HepG2 (cell line): ENCODE measurements around the gene SPHK2.

Source experiments
- ZNF607 ChIP-seq: sonication (generic); formaldehyde crosslinking; IDR thresholded peaks from 2 replicates; pipeline ENCODE4 v1.5.1; 2020; ENCODE audit warnings: missing genetic modification reagents, mild to moderate bottlenecking, borderline replicate concordance
- TF ChIP-seq, protein P1 (sequence below): sonication (generic); formaldehyde crosslinking; IDR thresholded peaks from 2 replicates; pipeline ENCODE4 v1.4.0; 2020; ENCODE audit warnings: missing genetic modification reagents

DNA sequence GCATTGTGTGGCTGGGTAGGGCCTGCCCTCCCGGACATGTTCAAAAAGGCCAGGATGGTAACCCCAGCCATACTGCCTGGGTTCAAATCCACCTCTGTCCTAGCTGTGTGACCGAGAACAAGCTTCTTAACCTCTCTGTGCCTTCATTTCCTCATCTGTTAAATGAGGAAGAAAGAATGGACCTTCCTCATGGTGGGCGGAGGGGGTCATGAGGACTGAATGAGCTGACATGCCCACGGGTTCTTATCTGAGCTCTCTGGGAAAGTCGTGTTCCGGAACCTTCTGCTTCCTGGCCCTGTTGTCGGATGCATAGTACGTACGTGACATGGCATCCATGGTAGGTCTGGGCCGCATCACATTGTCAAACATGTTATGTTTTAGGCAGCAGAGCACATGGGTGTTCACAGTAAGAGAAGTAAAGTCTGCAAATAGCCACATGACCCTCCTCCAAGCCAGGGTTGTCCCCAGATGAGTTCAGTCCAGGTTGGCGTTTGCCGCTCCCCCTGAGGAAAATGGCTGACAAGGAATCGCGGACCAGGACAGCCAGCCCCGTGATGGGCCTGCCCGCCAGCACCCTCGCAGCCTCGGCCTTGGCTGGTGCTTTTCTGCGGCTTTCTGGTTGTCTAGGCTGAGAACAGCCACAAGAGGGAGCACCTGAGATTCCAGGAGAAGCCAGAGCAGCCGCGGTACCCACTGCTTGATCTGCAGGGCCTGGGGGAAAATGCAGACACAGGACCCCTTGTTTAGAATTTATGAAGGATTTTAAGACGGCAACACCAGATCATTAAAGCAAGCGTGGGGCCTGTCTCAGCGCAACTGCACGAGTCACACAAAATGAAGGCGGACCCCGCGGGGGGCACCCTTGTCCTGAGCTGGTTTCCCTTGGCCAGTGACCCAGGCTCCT lies 55.9 kb downstream of the SPHK2 start:
- TF ChIP-seq ZNF607 (CRISPR knock-in tag), result no peak
- TF ChIP-seq, protein P1, sequence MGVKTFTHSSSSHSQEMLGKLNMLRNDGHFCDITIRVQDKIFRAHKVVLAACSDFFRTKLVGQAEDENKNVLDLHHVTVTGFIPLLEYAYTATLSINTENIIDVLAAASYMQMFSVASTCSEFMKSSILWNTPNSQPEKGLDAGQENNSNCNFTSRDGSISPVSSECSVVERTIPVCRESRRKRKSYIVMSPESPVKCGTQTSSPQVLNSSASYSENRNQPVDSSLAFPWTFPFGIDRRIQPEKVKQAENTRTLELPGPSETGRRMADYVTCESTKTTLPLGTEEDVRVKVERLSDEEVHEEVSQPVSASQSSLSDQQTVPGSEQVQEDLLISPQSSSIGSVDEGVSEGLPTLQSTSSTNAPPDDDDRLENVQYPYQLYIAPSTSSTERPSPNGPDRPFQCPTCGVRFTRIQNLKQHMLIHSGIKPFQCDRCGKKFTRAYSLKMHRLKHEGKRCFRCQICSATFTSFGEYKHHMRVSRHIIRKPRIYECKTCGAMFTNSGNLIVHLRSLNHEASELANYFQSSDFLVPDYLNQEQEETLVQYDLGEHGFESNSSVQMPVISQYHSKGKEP (CRISPR knock-in tag), result no peak
